Endometrial microvascular endothelial cells (primary cell): ENCODE data around the gene GP5. TPM values are rescaled to one million over a fixed set of nuclear protein-coding genes. Genes with fewer than 3 reads are reported as not detected.

ENCODE experiments used
- in situ Hi-C: cut with HindIII; loops from 2 replicates; pipeline ENCODE4 v1.10.0; 2017; ENCODE audit warnings: low sequenced_read_pairs, low pct_unique_long_range_greater_than_20kb; ENCODE audit errors: inconsistent ontology term
- total RNA-seq: library from RNA; depleted of rRNA; stranded (reverse); fragments of >200 nt; gene quantifications from one replicate; pipeline ENCODE4 v1.2.3, GENCODE V29; 2015; ENCODE audit errors: inconsistent ontology term

Gene GP5
- not detected for total RNA-seq

- in situ Hi-C loops: no loop called here
These were observed at the start of gene GP5 for GRCh38 chr3:194399166-194399565. Gene GP5 (minus strand): TSS chr3:194399266. CDS start chr3:194398282, 984 bp downstream.

GRCh38 chr3:194447657-194448056 lies 48.6 kb upstream of the GP5 start:
- in situ Hi-C loops: no loop called here

GRCh38 chr3:194447161-194447560 lies 48.1 kb upstream of the GP5 start:
- in situ Hi-C loops: no loop called here

- in situ Hi-C loops: no loop called here
These were observed 47.7 kb upstream of the GP5 start for GRCh38 chr3:194446754-194447153.

GRCh38 chr3:194446172-194446571 lies 47.1 kb upstream of the GP5 start:
- in situ Hi-C loops: no loop called here

- in situ Hi-C loops: no loop called here
These were observed 44.8 kb upstream of the GP5 start for GRCh38 chr3:194443901-194444300.

- in situ Hi-C loops: no loop called here
These were observed 41.7 kb upstream of the GP5 start for GRCh38 chr3:194440756-194441155.

GRCh38 chr3:194439881-194440550 lies 41.0 kb upstream of the GP5 start:
- in situ Hi-C loops: no loop called here

GRCh38 chr3:194434503-194434902 lies 35.4 kb upstream of the GP5 start:
- in situ Hi-C loops: no loop called here

- in situ Hi-C loops: no loop called here
These were observed 32.5 kb upstream of the GP5 start for GRCh38 chr3:194431554-194431953.

GRCh38 chr3:194425399-194425798 lies 26.3 kb upstream of the GP5 start:
- in situ Hi-C loops: no loop called here

- in situ Hi-C loops: no loop called here
These were observed 25.9 kb upstream of the GP5 start for GRCh38 chr3:194424953-194425352.

- in situ Hi-C loops: no loop called here
These were observed 25.3 kb upstream of the GP5 start for GRCh38 chr3:194424373-194424772.

GRCh38 chr3:194423317-194423716 lies 24.3 kb upstream of the GP5 start:
- in situ Hi-C loops: no loop called here

- in situ Hi-C loops: no loop called here
These were observed 23.1 kb upstream of the GP5 start for GRCh38 chr3:194422188-194422587.

- in situ Hi-C loops: no loop called here
These were observed 19.6 kb upstream of the GP5 start for GRCh38 chr3:194418671-194419070.

GRCh38 chr3:194407423-194407822 lies 8.4 kb upstream of the GP5 start:
- in situ Hi-C loops: no loop called here

GRCh38 chr3:194405766-194406165 lies 6.7 kb upstream of the GP5 start:
- in situ Hi-C loops: no loop called here

- in situ Hi-C loops: no loop called here
These were observed 5.5 kb upstream of the GP5 start for GRCh38 chr3:194404365-194405140.

- in situ Hi-C loops: no loop called here
These were observed 2.8 kb upstream of the GP5 start for GRCh38 chr3:194401868-194402329.
